Hepatocyte (in vitro differentiated cells): ENCODE data around the gene GNB3. TPM values are rescaled to one million over a fixed set of nuclear protein-coding genes. Genes with fewer than 3 reads are reported as not detected.
A peak's percentile ranks its signal among the peaks of the same experiment; 100 is the strongest.
"Not testable (repeated sequence)": the region's sequence is repeated elsewhere in the genome, so short reads cannot be mapped to it uniquely, and the experiment has no call there.

Source experiments
- DNase-seq: peaks from one replicate; pipeline ENCODE4 v3.0.0-alpha.2; 2016; ENCODE audit warnings: low spot score
- H2AFZ ChIP-seq: fragments of 200-600 bp; sonication (generic); 2 replicates; pipeline ENCODE4 v1.6.0; 2016; ENCODE audit warnings: antibody characterized with exemption, mild to moderate bottlenecking
- H3K27ac ChIP-seq: fragments of 200-600 bp; sonication (generic); 2 replicates; pipeline ENCODE4 v1.5.1; 2016; ENCODE audit warnings: mild to moderate bottlenecking
- H3K27me3 ChIP-seq: fragments of 200-600 bp; sonication (generic); 2 replicates; pipeline ENCODE4 v1.6.1; 2016
- H3K36me3 ChIP-seq: fragments of 200-600 bp; sonication (generic); replicated peaks from 2 replicates; pipeline ENCODE4 v1.5.1; 2016; ENCODE audit warnings: low read depth; ENCODE audit not compliant: insufficient read depth
- H3K4me1 ChIP-seq: fragments of 200-600 bp; sonication (generic); 2 replicates; pipeline ENCODE4 v1.5.1; 2016; ENCODE audit warnings: mild to moderate bottlenecking, moderate library complexity; ENCODE audit not compliant: insufficient read depth
- H3K4me2 ChIP-seq: fragments of 200-600 bp; sonication (generic); 2 replicates; pipeline ENCODE4 v1.6.0; 2016
- H3K4me3 ChIP-seq: fragments of 200-600 bp; sonication (generic); 2 replicates; pipeline ENCODE4 v1.5.1; 2016; ENCODE audit warnings: mild to moderate bottlenecking
- H3K79me2 ChIP-seq: fragments of 200-600 bp; sonication (generic); 2 replicates; pipeline ENCODE4 v1.6.0; 2017; ENCODE audit warnings: mild to moderate bottlenecking
- H3K9me2 ChIP-seq: fragments of 200-600 bp; sonication (generic); replicated peaks from 2 replicates; pipeline ENCODE4 v1.6.0; 2017; ENCODE audit warnings: mild to moderate bottlenecking; ENCODE audit not compliant: insufficient read depth
- H3K9me3 ChIP-seq: fragments of 200-600 bp; sonication (generic); 2 replicates; pipeline ENCODE4 v1.5.1; 2016; ENCODE audit warnings: low read depth, mild to moderate bottlenecking
- H4K20me1 ChIP-seq: fragments of 200-600 bp; sonication (generic); 2 replicates; pipeline ENCODE4 v1.6.0; 2016; ENCODE audit warnings: mild to moderate bottlenecking; ENCODE audit not compliant: insufficient read depth, poor library complexity, severe bottlenecking
- EZH2 ChIP-seq: fragments of 200-600 bp; sonication (generic); IDR thresholded peaks from 2 replicates; pipeline ENCODE4 v1.6.1; 2016; ENCODE audit warnings: antibody characterized with exemption, mild to moderate bottlenecking, borderline replicate concordance
- EZH2phosphoT487 ChIP-seq: fragments of 200-600 bp; sonication (generic); IDR thresholded peaks from one replicate; pipeline ENCODE4 v1.6.1; 2018; ENCODE audit warnings: antibody characterized with exemption, mild to moderate bottlenecking, low read depth, moderate library complexity; ENCODE audit not compliant: unreplicated experiment, severe bottlenecking
- WGBS: methylation state at CpG from one replicate; pipeline ENCODE4 v1.1.6; 2016; ENCODE audit warnings: low lambda C conversion rate; ENCODE audit errors: missing lambda C conversion rate; 5-methylcytosine and 5-hydroxymethylcytosine counted together
- polyA plus RNA-seq: library from polyadenylated mRNA; unstranded; fragments of >200 nt; fragmentation: Nextera tagmentation; extraction: Ambion mirVana; gene quantifications from 2 replicates; pipeline ENCODE4 v1.2.1, GENCODE V29; 2016
- total RNA-seq: library from RNA; depleted of rRNA; stranded (reverse); fragments of >200 nt; gene quantifications from 2 replicates; pipeline ENCODE4 v1.2.3, GENCODE V29; 2014
- TF ChIP-seq, protein P1 (sequence below): fragments of 200-600 bp; sonication (generic); IDR thresholded peaks from 2 replicates; pipeline ENCODE4 v1.5.1; 2016; ENCODE audit warnings: antibody characterized with exemption, mild to moderate bottlenecking; ENCODE audit not compliant: poor library complexity

GNB3 gene
- total and polyA plus RNA-seq, 2 experiments from 2014 or later: 2.6 to 10.2 TPM

DNA sequence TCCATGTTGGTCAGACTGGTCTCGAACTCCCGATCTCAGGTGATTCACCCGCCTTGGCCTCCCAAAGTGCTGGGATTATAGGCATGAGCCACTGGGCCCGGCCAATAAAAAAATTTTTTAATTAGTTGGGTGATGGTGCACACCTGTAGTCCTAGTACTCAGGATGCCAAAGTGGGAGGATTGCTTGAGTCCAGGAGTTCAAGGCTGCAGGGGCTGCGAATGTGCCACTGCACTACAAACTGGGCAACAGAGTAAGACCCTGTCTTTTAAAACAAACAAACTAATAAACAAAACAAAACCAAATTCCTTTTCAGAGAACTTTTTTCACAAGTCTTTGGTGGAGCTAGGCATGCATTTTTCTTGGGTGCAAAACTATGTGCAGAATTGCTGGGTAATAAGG lies 42.5 kb downstream of the GNB3 start:
- no peaks in the 10 kb centered on the region for H3K27me3 ChIP-seq
- no peaks in the 10 kb centered on the region for H4K20me1 ChIP-seq
- no peak for DNase-seq
- no peak overlapping the region for H3K4me3 ChIP-seq
- no peaks in the 10 kb centered on the region for H3K79me2 ChIP-seq
- TF ChIP-seq, protein P1, sequence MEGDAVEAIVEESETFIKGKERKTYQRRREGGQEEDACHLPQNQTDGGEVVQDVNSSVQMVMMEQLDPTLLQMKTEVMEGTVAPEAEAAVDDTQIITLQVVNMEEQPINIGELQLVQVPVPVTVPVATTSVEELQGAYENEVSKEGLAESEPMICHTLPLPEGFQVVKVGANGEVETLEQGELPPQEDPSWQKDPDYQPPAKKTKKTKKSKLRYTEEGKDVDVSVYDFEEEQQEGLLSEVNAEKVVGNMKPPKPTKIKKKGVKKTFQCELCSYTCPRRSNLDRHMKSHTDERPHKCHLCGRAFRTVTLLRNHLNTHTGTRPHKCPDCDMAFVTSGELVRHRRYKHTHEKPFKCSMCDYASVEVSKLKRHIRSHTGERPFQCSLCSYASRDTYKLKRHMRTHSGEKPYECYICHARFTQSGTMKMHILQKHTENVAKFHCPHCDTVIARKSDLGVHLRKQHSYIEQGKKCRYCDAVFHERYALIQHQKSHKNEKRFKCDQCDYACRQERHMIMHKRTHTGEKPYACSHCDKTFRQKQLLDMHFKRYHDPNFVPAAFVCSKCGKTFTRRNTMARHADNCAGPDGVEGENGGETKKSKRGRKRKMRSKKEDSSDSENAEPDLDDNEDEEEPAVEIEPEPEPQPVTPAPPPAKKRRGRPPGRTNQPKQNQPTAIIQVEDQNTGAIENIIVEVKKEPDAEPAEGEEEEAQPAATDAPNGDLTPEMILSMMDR: no peak
- TF ChIP-seq EZH2phosphoT487 (no peak), EZH2 (no peak)
- no peaks in the 10 kb centered on the region for H3K9me3 ChIP-seq
- H3K9me2 ChIP-seq: no peaks in the 10 kb centered on the region
- no peak overlapping the region for H2AFZ ChIP-seq
- no peak overlapping the region for H3K27ac ChIP-seq
- peaks cover 3% of the 10 kb centered on the region for H3K36me3 ChIP-seq
- H3K4me2 ChIP-seq: no peak overlapping the region
- peaks cover 18% of the 10 kb centered on the region for H3K4me1 ChIP-seq
- 98% methylated on average over 5 of the region's 5 CpGs for WGBS

GRCh38 chr12:6883683-6884082 lies 43.0 kb downstream of the GNB3 start:
- no peak for TF ChIP-seq EZH2
- TF ChIP-seq, protein P1: no peak
- no peak for TF ChIP-seq EZH2phosphoT487
- H3K27me3 ChIP-seq: no peaks in the 10 kb centered on the region
- 94% methylated on average over 11 of the region's 11 CpGs for WGBS
- no peaks in the 10 kb centered on the region for H3K9me2 ChIP-seq
- no peak overlapping the region for H3K4me3 ChIP-seq
- no peak overlapping the region for H3K4me2 ChIP-seq
- no peak overlapping the region for H2AFZ ChIP-seq
- no peaks in the 10 kb centered on the region for H4K20me1 ChIP-seq
- H3K36me3 ChIP-seq: peaks cover 3% of the 10 kb centered on the region
- H3K4me1 ChIP-seq: peaks cover 18% of the 10 kb centered on the region
- no peak for DNase-seq
- no peak overlapping the region for H3K27ac ChIP-seq
- H3K79me2 ChIP-seq: no peaks in the 10 kb centered on the region
- H3K9me3 ChIP-seq: no peaks in the 10 kb centered on the region

DNA sequence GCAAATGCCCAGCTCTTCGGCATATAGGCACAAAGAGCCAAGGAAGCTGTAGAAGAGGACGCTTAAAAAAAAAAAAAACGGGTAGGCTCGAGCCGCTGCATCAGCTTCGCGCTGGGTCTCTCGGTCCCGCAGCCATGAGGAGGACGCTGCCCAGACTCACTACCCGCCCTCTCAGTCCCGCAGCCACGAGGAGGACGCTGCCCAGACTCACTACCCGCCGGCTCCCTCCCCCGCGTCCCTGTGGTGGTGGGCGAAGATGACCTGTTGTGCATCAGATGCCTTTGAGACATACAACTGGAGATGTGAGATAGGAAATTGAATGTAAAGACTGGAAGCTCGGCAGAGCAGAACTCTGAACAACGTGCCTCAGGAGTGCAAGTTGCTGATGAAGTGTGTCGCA lies 43.8 kb downstream of the GNB3 start:
- DNase-seq: no peak
- Histone ChIP-seq H3K27ac (peak overlapping the region; percentile 93), H3K36me3 (peaks cover 3% of the 10 kb centered on the region), H3K4me2 (no peak overlapping the region), H2AFZ (no peak overlapping the region), H3K27me3 (no peaks in the 10 kb centered on the region), H3K79me2 (no peaks in the 10 kb centered on the region), H4K20me1 (no peaks in the 10 kb centered on the region), H3K9me2 (no peaks in the 10 kb centered on the region), H3K9me3 (no peaks in the 10 kb centered on the region), H3K4me1 (peaks cover 18% of the 10 kb centered on the region), H3K4me3 (no peak overlapping the region)
- TF ChIP-seq, protein P1: no peak
- TF ChIP-seq EZH2: no peak
- TF ChIP-seq EZH2phosphoT487: no peak
- 78% methylated on average over 22 of the region's 22 CpGs for WGBS

DNA sequence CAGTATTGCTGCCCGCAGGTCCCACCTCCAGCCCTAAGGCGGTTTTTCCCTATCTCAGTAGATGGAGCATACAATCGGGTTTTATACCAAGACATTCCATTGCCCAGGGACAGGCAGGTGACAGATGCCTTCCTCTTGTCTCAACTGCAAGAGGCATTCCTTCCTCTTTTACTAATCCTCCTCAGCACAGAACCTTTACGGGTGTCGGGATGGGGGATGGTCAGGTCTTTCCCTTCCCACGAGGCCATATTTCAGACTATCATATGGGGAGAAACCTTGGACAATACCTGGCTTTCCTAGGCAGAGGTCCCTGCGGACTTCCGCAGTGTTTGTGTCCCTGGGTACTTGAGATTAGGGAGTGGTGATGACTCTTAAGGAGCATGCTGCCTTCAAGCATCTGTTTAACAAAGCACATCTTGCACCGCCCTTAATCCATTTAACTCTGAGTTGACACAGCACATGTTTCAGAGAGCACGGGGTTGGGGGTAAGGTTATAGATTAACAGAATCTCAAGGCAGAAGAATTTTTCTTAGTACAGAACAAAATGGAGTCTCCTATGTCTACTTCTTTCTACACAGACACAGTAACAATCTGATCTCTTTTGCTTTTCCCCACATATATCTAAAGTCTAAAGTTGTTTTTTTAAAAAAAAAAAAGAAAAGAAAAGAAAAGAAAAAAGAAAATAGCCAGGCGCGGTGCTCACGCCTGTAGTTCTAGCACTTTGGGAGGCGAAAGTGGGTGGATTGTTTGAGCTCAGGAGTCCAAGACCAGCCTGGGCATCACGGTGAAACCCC lies 45.7 kb downstream of the GNB3 start:
- H3K27me3 ChIP-seq, H3K9me3 ChIP-seq, H3K36me3 ChIP-seq, H3K9me2 ChIP-seq, H3K4me3 ChIP-seq, H4K20me1 ChIP-seq, H3K79me2 ChIP-seq, DNase-seq: not testable (repeated sequence)
- 32% methylated on average over 12 of the region's 15 CpGs for WGBS
- H2AFZ ChIP-seq: peak overlapping the region; percentile 18
- peaks cover 12% of the 10 kb centered on the region for H3K4me1 ChIP-seq
- peak overlapping the region; percentile 93 for H3K27ac ChIP-seq
- H3K4me2 ChIP-seq: peak overlapping the region; percentile 55
